HG02938 (cell line): Measurements from ENCODE around the gene MMP15.
"Not testable (repeated sequence)": the region's sequence is repeated elsewhere in the genome, so short reads cannot be mapped to it uniquely, and the experiment has no call there.

ENCODE experiments used
- ATAC-seq: cut with Tn5 transposase; IDR thresholded peaks from one replicate; pipeline ENCODE4 v1.9.1; 2021; ENCODE audit warnings: mild to moderate bottlenecking, moderate library complexity; ENCODE audit not compliant: unreplicated experiment

The MMP15 gene

GRCh38 chr16:58085584-58086251 lies 60.2 kb downstream of the MMP15 start:
- ATAC-seq: no peak

- ATAC-seq: no peak
Measured at GRCh38 chr16:58086381-58087208, 61.0 kb downstream of the MMP15 start.

DNA sequence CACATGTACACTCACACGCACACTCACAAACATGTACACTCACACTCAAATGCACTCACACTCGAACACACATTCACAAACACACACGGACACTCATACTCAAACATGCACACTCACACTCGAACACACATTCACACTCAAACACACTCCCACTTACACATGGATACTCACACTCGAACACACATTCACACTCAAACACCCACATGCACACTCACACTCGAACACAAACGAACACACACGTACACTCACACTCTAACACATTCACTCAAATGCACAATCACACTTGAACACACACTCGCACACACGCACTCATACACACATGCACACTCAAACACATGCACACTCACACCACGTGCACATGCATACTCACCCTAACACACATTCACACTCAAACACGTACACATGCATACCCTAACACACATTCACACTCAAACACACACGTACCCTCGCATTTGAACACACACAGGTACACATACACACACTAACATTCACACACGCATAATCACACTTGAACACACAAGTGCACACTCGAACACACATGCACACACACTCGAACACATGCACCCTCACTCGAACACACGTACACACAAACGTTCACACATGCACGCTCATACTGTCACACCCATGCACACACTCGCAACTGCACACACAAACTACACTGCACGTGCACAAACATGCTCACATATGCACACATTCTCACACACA lies 61.8 kb downstream of the MMP15 start:
- no peak for ATAC-seq

GRCh38 chr16:58088091-58088490 lies 62.5 kb downstream of the MMP15 start:
- ATAC-seq: no peak

DNA sequence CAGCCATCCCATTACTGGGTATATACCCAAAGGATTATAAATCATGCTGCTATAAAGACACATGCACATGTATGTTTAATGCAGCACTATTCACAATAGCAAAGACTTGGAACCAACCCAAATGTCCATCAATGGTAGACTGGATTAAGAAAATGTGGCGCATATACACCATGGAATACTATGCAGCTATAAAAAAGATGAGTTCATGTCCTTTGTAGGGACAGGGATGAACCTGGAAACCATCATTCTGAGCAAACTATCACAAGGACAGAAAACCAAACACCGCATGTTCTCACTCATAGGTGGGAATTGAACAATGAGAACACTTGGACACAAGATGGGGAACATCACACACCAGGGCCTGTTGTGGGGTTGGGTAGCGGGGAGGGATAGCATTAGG lies 64.8 kb downstream of the MMP15 start:
- not testable (repeated sequence) for ATAC-seq

GRCh38 chr16:58094026-58094425 lies 68.5 kb downstream of the MMP15 start:
- ATAC-seq: no peak

DNA sequence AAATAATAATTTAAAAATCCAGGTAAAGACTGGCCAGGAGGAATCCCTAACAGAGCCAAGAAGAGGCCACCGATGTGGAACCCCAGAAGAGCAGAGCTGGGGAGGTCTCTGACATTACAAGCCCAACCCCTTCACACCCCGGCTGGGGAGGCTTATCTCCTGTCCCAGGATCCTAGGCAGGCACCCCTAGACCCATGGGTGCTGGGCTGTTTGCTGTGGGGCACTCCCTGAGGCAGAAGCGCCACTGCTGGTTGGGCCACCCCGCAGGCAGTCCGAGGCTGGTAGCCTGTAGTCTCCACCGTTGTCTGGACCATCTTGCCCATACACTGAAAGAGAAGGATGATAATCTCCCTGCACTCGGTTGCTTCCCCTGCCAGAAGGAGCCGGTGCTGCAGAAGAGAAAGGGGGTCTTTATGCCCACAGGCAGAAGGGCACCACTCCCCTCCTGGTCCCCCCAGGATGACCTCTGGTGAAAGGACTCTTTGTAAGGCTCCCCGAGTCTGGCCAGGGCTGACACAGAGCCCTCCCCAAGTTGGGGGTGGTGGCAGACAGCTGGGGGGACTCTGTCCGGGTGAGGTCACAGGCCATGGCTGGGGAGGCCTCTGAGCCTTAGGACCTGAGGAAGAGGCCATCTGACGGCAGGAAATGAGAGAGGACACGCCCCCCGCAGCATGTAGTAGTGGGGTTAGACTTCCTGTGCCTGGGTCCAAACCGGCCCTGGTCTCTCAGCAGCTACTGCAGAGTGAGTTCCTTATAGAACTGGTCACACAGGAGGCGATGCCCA lies 69.4 kb downstream of the MMP15 start:
- ATAC-seq: no peak

DNA sequence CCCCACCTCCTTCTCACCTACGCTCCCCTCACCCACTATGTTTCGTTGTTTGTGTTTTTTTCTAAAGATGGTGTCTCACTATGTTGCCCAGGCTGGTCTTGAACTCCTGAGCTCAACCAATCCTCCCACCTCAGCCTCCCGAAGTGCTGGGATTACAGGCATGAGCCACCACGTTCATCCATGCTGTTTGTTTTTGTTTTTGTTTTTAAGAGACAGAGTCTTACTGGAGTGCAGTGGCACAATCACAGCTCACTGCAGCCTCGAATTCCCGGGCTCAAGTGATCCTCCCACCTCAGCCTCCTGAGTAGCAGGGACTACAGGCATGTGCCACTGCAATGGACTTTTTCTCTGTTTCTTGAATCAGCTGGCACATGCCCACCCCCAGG lies 70.0 kb downstream of the MMP15 start:
- not testable (repeated sequence) for ATAC-seq

GRCh38 chr16:58096249-58096648 lies 70.7 kb downstream of the MMP15 start:
- no peak for ATAC-seq
